ENCODE data around the gene CES5A.

DNA sequence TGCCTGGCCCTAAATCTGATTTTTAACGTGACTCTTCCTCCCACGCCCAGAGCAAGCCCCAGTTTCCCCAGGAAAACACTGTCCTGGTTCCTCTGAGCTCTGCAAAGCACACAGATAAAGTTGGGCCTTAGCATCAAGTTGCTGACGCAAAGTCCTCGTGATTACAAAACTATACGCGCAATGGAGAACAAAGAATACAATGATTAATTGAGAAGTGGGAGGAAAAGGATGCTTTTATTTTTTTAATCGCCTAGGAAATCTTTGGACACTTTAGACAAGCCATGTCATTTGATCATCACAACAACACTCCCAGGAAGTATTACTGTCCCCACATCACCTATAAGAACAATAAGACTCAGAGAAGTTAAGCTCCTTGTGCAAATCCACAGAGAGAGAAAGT lies 30.5 kb upstream of the CES5A start:
- TF ChIP-seq, protein P1, sequence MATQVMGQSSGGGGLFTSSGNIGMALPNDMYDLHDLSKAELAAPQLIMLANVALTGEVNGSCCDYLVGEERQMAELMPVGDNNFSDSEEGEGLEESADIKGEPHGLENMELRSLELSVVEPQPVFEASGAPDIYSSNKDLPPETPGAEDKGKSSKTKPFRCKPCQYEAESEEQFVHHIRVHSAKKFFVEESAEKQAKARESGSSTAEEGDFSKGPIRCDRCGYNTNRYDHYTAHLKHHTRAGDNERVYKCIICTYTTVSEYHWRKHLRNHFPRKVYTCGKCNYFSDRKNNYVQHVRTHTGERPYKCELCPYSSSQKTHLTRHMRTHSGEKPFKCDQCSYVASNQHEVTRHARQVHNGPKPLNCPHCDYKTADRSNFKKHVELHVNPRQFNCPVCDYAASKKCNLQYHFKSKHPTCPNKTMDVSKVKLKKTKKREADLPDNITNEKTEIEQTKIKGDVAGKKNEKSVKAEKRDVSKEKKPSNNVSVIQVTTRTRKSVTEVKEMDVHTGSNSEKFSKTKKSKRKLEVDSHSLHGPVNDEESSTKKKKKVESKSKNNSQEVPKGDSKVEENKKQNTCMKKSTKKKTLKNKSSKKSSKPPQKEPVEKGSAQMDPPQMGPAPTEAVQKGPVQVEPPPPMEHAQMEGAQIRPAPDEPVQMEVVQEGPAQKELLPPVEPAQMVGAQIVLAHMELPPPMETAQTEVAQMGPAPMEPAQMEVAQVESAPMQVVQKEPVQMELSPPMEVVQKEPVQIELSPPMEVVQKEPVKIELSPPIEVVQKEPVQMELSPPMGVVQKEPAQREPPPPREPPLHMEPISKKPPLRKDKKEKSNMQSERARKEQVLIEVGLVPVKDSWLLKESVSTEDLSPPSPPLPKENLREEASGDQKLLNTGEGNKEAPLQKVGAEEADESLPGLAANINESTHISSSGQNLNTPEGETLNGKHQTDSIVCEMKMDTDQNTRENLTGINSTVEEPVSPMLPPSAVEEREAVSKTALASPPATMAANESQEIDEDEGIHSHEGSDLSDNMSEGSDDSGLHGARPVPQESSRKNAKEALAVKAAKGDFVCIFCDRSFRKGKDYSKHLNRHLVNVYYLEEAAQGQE (IDR thresholded peaks at IDR 0.05; ENCODE audit: insufficient read depth in 1 of 2, low read depth in 2 of 2, low read length in 2 of 2), result no peak
- TF ChIP-seq POLR2AphosphoS5 (IDR thresholded peaks at IDR 0.05; ENCODE audit: low read depth, low read length), result no peak
- no peak for TF ChIP-seq SIN3A (IDR thresholded peaks at IDR 0.05; ENCODE audit: borderline replicate concordance, insufficient read depth, low read length)
- no peak for TF ChIP-seq TAF1 (IDR thresholded peaks at IDR 0.05; ENCODE audit: borderline replicate concordance, insufficient read depth, low read length)
